Renal cortical epithelial cell (primary cell): ENCODE measurements around the gene AZIN2. TPM values are rescaled to one million over a fixed set of nuclear protein-coding genes. Genes with fewer than 3 reads are reported as not detected.
"Not testable (repeated sequence)": the region's sequence is repeated elsewhere in the genome, so short reads cannot be mapped to it uniquely, and the experiment has no call there.

Experiments used
- DNase-seq: peaks from one replicate; pipeline ENCODE4 v3.0.0-alpha.2; 2011; ENCODE audit warnings: low read depth
- total RNA-seq: library from RNA; depleted of rRNA; stranded (reverse); fragments of >200 nt; gene quantifications from 2 replicates; pipeline ENCODE4 v1.2.3, GENCODE V29; 2014

Gene AZIN2
- 3.5 and 5.1 TPM in 2 replicates for total RNA-seq

DNA sequence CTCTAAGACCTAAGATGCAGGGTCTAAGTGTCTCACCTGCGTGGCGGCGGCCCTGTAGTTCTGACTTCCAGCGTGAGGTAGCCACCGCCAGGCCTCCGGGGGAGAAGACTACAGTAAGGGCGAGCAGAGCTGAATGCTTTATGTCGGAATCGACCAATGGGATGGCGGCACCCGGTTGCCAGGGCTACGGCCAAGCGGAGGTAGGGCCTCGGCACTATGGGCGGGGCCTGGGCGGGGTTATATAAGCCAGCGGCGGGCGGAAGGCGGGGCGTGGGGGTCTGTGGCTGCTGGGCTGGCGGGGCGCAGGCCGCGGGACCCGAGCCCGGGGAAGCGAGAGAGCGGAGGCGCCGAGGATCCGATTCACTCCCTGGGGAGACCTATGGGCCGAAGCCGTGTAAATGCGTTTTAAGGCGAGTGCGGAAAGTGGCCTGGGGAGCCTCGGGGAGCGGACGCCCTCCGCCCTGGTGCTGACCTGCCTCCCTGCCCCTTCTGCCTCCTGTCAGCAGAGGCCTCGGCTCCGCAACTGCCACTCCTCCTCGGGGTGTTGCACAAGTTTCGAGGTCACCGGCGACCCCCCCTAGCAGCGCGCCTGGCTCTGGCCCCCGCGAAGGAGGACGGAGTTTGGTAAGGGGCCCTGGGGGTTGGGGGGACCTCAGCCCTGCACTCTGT lies at the start of gene AZIN2:
TSS of gene AZIN2 (plus strand) at position 269 of the 669 bp plus-strand sequence. CDS start 1,097 bp downstream, outside the sequence.
- peak; percentile 87 for DNase-seq

DNA sequence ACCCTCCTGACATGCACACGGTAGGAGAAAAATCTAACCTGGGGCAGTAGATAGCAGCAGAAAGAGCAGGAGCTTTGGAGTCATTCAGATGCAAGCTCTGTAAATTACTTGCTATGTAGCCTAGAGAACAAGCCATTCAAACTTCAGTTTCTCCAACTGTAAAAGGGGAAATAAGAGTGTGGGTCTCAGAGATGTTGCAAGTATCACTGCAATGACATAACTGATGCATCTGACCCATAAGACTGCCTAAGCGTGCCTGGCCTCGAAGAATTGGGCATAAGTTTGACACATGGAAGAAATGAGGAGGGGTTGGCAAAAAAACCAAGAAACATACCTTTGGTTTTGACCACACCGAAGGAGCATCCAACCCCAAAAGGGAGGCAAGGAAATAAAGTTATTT lies 49.4 kb upstream of the AZIN2 start:
- DNase-seq: no peak

DNA sequence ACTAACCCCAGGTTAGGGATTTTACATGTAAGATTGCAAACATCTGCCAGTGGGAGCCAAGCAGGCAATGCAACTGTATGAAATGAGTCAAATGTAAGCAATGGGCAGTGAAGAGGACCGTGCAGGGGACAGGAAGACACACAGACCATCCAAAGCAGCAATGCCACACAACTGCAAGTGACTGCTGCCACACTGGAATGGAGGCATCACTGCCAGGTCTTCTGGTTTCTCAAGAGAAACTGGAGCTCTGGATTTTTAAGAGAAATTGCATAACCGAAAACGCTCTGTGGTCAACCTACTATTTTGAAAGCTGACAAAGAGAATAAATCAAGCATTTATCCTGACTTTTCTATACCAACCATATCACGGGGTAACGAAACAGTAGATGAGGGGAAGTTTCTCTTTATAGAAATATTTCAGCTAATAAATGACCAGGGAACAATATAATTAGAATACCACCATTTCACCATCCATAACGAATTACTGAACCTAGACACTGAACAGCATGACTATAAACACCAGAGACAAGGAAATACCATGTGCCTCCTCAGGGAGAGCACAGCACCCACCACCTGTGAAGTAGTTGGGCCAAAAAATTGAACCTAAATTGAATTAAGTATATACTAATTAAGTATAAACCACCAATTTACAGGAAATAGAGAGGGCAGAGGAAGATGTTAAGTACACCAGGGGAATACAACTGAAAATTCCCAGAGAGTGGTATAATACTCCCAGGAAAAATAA lies 48.7 kb upstream of the AZIN2 start:
- peak; percentile 78 for DNase-seq

DNA sequence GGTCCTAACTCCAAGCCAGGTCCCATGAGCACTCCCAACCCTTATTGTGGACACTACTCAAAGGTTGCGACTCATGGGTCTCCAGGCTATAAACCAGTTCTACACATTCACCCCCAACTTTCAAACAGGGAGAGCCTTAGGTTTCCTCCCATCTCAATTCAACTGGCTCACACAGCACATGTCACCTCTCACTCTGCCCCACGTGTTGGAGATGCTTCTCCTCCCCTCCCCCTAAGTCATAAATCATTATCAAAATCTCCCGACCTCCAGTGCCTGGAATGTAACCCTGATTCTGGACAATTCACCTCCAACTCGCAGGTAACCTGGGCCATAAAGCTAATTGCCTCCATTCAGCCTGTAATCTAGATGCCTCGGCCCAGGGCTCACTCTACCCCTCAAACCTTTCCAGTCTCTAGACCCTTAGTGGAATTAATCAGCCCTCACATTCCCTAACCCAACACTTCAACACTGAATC lies 44.9 kb upstream of the AZIN2 start:
- no peak for DNase-seq

DNA sequence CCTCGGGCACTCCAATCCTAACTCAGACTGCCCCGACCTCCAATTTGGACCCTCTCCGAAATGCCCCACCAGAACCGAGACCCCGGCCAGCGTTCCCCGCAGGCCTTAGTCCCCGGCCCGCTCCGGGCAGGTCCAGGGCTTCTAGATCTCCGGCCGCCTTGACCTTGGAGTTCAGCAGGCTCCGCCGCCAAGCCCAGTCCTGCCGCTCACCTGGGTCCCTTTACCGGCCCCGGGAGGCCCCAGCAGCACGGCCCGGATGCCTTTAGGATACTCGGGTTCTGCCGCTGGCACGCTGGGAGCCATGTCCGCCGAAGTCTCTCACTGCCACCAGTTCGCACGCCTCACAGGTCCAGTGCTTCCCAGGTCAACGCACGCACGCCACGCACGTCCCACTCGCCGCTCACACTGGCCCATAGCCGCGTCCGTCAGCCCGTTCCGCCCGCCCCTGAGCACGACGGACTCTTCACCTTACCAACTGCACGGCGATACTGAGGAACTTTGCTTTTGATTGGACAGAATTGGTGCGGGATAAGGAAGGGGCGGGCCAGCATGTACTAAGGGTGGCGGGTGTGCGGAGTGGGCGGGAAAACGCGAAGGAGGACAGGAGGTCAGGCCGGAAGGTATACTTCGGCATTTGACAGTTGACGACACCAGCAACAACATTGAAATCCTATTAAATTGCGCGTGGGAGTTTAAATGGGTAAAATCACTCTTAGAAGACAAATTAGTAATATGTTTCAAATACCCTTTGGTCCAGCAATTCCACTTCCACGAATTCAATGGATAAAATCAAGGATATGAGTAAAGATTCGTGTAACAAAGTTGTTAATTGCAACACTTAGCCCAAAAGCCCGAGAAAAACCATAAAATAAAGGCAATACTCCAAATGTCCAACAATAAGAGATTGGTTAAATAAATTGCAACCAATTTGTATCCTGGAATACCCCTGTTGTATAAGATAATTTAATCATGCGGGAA lies 44.1 kb upstream of the AZIN2 start, which contains the start of gene AK2:
TSS of gene AK2 (minus strand) at position 358 of the 978 bp plus-strand sequence. CDS start at position 303, 55 bp downstream.
- peak; percentile 95 for DNase-seq

DNA sequence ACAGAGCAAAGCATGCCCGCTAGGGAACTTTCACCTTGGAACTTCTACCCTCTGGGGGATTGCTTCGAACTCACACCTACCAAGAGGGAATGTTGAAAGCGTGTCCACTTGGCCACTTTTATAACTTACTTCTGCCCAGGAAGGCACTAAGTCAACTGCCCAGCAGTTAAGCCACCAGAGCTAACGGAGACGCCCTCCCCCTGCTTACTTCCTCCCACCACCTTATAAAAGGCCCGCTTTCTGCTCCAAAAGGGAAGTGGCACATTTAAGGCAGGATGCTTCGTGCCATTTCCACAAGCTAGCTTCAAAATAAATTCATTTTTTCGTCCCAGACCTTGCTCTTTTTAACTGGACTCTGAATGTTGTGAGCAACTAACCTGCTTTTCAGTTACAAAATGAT lies 41.1 kb upstream of the AZIN2 start:
- no peak for DNase-seq

DNA sequence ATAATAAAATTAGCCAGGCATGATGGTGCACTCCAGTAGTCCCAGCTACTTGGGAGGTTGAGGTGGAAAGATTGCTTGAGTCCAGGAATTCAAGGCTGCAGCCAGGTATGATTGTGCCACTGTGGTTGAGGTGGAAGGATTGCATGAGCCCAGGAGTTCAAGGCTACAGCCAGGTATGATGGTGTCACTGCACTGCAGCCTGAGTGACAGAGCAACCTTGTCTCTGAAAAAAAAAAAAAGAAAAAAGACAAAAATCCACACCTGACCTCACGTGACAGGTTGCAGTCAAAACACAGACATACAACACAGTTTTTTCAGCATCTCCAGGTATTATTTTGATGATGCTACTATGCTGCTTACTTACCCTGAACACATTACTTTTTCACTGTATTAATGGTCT lies 39.9 kb upstream of the AZIN2 start:
- no peak for DNase-seq

DNA sequence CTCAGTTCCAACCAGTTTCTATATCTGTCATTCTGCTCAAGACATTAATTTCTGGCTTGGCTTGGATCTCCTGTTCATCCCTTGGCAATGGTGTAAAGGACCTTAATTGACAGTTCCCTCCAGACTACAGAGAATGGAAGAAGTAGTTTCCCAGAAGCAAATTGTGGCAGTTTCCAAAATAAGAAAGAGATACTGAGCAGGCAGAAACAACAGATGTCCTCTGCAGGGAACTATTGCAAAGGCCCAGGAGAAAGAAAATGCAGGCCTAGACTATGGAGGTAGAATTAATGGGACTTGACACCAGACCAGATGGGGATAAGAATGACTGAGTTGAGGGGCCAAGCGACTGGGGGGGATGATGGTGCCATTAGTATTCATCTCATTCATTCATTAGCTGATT lies 38.1 kb upstream of the AZIN2 start:
- no peak for DNase-seq

DNA sequence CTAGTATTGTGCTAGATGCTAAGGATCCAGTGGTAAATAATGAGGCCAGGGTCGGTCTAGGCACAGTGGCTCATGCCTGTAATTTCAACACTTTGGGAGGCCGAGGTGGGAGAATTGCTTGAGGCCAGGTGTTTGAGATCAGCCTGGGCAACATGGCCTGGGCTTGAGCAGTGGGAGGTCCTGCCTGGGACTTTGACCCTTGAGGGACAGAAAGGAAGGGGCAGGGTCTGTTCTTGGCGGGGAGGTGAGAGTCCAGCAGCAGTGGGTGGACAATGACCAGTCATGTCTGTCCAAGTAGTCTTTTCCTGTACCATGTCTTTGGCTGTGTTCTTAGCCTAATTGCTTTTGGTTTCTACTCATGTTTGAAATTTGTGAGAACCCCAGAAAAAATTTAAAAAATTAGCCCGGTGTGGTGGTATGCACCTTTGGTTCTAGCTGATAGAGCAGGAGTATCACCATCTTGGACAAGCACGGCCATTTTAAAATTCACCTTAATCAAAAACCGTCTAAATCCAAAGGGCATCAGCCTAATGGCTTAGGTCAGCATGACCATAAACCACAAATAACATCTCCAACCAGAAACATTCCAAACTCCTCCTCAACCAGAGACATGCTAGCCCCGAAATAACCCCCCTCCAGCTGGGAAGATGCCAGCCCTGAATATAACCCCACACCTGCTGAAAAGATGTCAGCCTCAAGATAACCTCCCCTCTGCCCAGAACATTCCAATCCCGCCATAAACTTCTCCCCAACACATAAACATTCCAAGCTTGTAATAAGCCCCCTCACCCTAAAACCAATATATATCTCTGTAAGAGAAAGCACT lies 37.5 kb upstream of the AZIN2 start:
- no peak for DNase-seq

DNA sequence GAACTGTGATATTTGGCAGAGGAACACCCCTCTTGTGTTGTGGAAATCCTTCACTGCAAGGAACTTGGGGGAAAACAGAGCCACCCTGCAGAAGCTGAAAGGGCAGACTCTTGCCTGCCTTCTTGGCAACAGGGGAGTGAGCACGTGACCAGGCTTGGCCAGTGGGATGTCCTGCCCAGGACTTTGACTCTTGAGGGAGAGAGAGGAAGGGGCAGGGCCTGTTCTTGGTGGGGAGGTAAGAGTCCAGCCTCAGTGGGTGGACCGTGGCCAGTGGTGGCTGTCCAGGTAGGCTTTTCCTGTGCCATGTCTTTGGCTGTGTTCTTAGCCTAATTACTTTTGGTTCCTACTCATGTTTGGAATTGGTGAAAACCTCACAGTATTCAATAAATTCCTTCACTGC lies 35.7 kb upstream of the AZIN2 start:
- no peak for DNase-seq

DNA sequence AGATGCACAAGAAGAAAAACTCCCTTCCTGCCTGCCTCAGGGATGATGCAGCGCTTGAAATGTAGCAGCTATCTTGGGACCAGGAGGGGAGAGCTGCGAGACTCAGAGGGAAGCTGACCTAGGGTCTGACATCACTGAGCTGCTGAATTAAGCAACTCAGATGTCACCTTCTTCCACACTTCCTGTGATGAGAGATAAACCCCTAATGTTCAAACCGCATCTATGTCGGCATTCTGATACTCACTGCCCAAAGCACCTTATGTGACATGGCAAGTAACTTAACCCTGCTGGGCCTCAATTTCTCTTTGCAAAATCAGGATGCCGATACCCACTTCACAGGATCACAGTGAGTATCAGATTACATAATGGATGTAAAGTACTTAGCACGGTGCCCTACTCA lies 35.1 kb upstream of the AZIN2 start:
- no peak for DNase-seq

DNA sequence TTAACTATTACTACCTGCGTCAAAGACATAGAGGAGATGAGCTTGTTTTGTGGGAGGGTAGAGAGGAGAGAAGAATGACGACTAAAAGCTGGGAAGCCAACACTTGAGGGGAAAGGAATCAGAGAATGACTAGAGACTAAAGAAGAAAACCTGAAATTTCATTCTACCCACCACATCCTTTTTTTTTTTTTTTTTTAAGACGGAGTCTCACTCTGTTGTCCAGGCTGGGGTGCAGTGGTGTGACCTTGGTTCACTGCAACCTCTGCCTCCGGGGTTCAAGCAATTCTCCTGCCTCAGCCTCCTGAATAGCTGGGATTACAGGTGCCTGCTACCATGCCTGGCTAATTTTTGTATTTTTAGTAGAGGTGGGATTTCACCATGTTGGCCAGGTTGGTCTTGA lies 34.7 kb upstream of the AZIN2 start:
- not testable (repeated sequence) for DNase-seq

DNA sequence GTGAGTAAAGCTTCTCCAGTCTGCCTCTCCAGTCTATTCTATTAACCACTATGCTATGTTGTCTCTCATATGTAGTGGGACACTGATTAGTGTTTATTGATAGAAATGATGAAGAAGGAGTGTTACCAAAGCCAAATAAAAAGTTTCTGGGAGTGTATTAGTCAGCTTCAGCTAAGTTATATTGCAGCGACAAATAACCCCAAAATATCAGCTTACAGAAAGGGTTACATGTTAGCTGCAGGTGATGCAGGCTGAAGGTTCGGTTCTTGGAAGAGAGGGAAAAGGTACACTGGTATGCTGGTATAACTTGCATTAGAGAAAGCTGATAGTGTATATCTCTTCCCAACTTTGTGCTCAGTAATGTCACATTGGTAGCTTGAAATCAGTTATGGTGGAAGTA lies 33.7 kb upstream of the AZIN2 start:
- DNase-seq: no peak

DNA sequence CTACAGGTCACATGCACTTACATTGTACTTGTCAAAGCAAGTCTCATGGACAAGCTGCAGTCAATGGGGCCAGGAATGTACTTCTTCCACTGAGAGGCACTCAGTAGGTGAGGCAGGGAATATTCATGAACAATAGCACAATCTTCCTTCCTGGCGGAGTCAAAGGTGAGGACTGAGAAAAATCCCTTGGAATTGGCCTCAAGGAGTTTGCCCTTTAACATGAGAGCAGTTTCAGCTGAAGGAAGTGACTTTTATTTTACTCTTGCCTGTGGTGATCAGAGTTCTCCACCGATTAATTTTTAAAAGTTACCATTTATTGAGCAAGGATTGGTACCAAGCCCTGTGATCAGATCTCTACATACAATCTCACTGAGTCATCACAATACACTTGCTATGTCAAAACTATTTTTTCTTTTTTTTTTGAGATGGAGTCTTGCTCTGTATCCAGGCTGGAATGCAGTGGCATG lies 33.1 kb upstream of the AZIN2 start:
- DNase-seq: peak; percentile 94

DNA sequence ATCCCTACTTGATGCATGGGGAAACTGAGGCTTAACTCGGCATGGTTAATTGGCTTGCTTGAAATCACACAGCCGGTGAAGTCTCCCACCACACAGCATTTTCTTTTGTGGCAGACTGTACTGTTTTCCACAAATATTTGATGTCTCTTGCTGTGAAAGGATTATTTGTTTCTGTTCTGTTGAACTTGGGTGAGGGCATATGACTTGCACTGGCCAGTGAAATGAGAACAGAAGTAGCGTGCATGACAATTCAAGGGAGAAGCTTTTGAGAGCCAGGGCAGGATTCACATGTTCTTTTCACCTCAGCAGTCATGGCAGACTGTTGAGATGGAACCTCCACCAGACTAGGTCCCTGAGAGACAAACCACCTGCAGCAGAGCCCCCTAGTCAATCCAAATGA lies 32.5 kb upstream of the AZIN2 start:
- no peak for DNase-seq

DNA sequence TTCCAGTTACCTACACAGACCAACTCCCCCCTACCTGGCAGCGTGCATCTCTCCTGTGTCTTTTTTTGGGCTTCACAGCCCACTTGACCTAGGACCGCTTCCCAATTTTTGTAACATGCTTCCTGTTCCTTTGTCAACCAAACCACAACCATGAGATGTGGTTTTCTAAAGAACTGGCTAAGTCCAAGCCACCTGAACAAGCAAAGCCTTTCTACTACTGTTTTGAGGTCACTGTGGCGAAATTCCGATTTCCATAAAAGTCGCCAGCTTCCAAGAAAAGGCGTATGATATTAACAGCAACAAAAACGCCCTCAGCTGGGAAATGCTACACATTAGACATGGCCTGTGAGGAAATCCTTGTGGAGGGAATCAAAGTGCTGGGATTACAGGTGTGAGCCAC lies 31.6 kb upstream of the AZIN2 start:
- no peak for DNase-seq

DNA sequence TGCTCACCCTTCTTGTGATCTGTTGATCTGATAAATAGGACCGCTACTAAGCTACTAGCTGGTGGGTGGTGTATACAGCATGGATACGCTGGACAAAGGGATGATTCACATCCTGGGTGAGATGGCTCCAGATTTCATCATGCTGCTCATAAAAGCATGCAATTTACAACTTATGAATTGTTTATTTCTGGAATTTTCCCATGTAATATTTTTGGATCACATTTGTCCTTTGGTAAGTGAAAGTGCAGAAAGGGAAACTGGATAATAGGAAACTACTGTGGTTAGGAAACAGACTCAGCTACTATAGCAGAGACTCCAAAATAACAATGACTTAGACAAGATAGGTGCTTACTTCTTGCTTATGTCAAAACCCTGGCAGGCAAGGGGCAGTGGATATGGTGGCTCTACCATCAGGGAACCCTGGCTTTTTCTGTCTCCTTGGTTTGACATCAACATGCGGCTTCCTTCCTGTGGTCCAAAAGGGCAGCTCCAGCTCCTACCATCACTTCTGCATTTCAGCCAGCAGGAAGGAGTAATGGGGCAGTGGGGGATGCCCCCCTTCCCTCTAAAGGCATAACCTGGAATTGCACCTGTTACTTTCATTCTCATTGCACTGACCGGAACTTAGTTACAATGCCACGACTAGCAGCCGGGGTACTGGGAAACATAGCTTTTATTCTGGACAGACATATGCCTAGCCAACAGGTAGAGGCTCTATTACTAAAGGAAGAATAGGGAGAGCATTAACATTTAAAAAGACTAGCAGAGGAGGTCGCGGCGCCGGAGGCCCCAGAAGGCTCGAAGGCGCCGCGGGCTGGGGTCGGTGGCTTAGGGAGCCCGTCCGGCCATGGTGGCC lies 30.5 kb upstream of the AZIN2 start:
- peak; percentile 87 for DNase-seq

DNA sequence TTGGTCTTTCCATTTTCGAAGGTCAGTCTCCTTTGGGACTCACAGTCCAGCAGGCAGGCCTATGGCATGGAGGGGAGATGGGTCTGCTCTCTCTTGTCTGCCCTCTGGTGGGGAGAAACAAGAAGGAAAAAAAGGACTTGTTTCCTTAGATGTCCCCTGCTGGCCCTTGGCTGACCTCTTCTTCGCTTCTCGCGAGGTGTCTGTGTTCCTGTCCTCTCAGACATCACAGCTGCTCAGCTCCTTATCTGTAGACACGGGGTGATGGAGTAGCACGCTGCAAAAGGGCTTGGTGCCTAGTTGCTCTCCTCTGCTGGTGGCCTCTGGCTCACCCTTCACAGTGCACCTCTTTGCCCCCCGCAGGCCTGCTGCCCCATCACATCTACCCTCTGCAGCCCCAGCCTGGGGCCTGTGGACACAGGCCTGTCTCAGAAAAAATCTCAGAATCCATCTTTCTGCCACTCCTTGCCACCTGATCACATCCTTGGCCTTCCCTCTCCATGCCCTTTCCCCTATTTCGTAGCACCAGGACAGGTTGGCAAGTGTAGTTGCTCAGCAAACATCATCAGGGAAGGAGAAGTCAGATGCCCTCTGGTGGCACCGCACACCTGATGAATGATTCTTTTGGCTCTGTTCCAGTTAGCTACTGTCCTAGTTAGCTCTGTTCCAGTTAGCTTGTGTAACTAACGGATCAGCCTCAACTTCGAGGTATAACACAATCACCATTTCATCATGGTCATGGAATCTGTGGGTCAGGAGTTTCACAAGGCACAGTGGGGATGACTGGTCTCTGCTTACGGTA lies 25.5 kb upstream of the AZIN2 start:
- DNase-seq: peak; percentile 89

DNA sequence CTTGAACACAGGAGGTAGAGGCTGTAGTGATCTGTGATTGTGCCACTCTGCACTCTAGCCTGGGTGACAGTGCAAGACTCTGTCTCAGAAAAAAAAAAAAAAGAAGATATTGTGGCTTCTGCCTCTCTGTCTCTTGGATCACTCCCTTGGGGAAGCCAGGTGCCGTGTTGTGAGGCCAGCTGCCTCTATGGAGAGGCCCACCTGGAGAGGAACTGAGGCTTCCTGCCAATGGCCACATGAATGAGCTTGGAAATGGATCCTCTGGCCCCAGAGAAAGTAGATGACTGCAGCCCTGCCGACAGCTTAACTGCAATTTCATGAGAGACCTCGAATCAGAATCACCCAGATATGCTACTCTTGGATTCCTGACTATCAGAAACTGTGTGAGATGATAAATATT lies 24.5 kb upstream of the AZIN2 start:
- DNase-seq: no peak
